Right lobe of liver (tissue), 4 donors: ENCODE results near the gene PI3.

ENCODE experiments used
- CTCF ChIP-seq, 4 donors: fragments of 200-600 bp in 3 of 4; fragments of 450-650 bp in 1 of 4; IDR thresholded peaks; one replicate each; pipeline versions ENCODE4 v1.5.1 to v1.8.0; 2016 to 2022; ENCODE audit warnings: antibody characterized with exemption in 4 of 4, mild to moderate bottlenecking in 2 of 4
- POLR2A ChIP-seq: fragments of 450-650 bp; IDR thresholded peaks from one replicate; pipeline ENCODE4 v1.6.1; 2017; ENCODE audit warnings: antibody characterized with exemption, mild to moderate bottlenecking
- donor health status: DM: no; HTN: no; CAD: no.
- donor health status: DM: no; HTN: no; CAD: no.
- donor health status: DM: no; HTN: yes; CAD: no.

GRCh38 chr20:45187693-45188092 is 13.0 kb downstream of the PI3 start:
- TF ChIP-seq CTCF (IDR thresholded peaks at IDR 0.05) (no peak), POLR2A (no peak)
